Skeletal muscle satellite cell (primary cell): ENCODE results near the gene MYCL.
A peak's percentile ranks its signal among the peaks of the same experiment; 100 is the strongest.

Experiments used
- H3K27me3 ChIP-seq: 2 replicates; pipeline ENCODE4 v1.7.0; 2013; ENCODE audit warnings: low read length; ENCODE audit not compliant: control insufficient read depth, insufficient read depth
- H3K36me3 ChIP-seq: 2 replicates; pipeline ENCODE4 v1.7.0; 2013; ENCODE audit warnings: mild to moderate bottlenecking, control low read depth, low read length; ENCODE audit not compliant: insufficient read depth
- H3K4me1 ChIP-seq: 2 replicates; pipeline ENCODE4 v1.7.0; 2013; ENCODE audit warnings: low read length; ENCODE audit not compliant: control insufficient read depth, insufficient read depth
- H3K4me2 ChIP-seq: 2 replicates; pipeline ENCODE4 v1.7.0; 2013; ENCODE audit warnings: mild to moderate bottlenecking, low read length
- H3K4me3 ChIP-seq: 2 replicates; pipeline ENCODE4 v1.7.0; 2013; ENCODE audit warnings: low read length
- H3K9ac ChIP-seq: 2 replicates; pipeline ENCODE4 v1.7.0; 2013; ENCODE audit warnings: mild to moderate bottlenecking, low read depth, low read length, moderate library complexity
- H3K9me3 ChIP-seq: replicated peaks from 2 replicates; pipeline ENCODE4 v1.7.0; 2013; ENCODE audit warnings: mild to moderate bottlenecking, control low read depth, low read length

The MYCL gene

GRCh38 chr1:39896909-39897685 is 4.6 kb downstream of the MYCL start:
- no peak overlapping the region for H3K9ac ChIP-seq
- H3K4me2 ChIP-seq, result peak overlapping the region; percentile 26
- H3K4me3 ChIP-seq, result no peak overlapping the region
- H3K27me3 ChIP-seq, result peaks cover 36% of the 10 kb centered on the region
- H3K9me3 ChIP-seq, result no peaks in the 10 kb centered on the region
- H3K4me1 ChIP-seq, result peaks cover 47% of the 10 kb centered on the region
- H3K36me3 ChIP-seq, result no peaks in the 10 kb centered on the region

GRCh38 chr1:39895731-39896480 is 5.8 kb downstream of the MYCL start:
- Histone ChIP-seq H3K9ac (no peak overlapping the region), H3K27me3 (peaks cover 36% of the 10 kb centered on the region), H3K4me3 (no peak overlapping the region), H3K4me2 (no peak overlapping the region), H3K4me1 (peaks cover 41% of the 10 kb centered on the region), H3K36me3 (no peaks in the 10 kb centered on the region), H3K9me3 (no peaks in the 10 kb centered on the region)

DNA sequence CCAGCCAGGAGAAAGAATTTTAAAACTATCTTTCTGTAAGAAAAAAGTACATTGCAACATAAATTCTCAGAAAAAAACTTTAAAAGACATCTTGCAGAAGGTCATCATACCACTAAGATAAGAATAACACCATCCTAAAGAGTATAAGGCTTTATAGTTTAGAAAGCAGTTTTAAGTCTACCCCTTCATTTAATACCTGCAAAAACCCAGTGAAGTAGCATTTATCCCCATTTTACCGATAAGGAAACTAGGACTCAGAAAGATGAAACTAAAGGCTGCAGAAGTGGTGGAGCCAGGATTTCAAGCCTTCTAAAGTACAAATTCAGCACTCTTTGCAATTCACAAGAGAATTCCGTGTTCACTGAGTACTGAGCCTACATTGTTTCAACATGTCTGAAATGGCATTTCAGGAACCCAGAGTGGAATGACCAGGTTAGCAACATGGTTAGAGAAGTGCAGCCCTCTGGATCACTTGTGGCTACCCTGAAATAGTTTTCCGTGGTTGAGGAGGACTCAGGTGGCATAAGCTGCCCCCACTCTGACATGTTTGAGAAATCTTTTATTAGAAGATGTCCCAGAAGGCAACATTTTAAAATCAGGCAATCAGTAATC is 6.7 kb downstream of the MYCL start:
- Histone ChIP-seq H3K9ac (no peak overlapping the region), H3K36me3 (no peaks in the 10 kb centered on the region), H3K4me2 (no peak overlapping the region), H3K4me1 (peaks cover 35% of the 10 kb centered on the region), H3K9me3 (no peaks in the 10 kb centered on the region), H3K27me3 (peaks cover 32% of the 10 kb centered on the region), H3K4me3 (no peak overlapping the region)

DNA sequence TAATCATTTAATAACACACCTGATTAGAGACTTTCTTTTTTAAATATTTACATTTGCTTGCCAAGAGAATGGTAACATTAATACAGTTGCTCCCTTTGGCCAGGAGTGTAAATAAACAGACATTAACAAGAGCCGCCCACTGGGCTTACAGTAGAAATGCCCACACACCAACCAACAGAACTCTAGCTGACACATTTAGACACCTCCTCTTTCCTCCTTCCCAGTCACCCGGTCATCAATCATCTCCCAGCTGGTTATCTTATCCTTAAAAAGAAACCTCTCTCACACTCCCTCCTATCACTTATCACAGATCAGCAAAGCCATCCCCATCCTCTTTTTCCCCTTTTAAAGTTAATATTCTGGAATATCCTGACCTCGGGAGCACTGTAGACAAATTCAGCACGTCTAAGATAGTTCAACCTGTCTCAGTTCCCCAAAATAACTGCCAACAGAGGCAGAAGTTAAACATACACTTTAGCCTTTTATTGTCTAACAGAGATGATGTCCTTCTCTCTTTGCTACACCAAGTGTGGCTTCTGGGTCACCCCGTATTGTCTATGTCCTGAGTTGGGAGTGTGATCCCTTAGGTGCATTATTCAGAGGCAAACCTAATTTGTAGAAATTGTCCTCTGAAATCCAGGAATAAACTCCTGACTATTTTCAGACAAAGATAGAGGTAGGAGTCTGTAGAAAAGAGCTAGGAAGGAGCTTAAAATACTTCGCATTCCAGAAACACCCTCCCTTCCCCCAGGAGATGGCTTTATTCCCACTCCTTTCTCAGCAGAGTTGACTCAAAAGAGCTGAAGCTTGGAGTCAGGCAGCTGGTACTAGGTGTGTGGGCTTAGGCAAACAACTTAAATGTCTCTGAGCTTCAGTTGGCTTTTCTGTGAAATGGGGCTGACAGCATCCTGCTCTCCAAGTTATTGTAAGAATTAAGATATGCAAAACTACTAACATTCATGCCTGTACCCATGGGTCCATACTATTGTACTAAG is 8.8 kb downstream of the MYCL start:
- Histone ChIP-seq H3K4me1 (peaks cover 35% of the 10 kb centered on the region), H3K36me3 (no peaks in the 10 kb centered on the region), H3K9me3 (no peaks in the 10 kb centered on the region), H3K27me3 (peaks cover 13% of the 10 kb centered on the region), H3K9ac (peak overlapping the region; percentile 20), H3K4me2 (peak overlapping the region; percentile 70), H3K4me3 (peak overlapping the region; percentile 46)

- Histone ChIP-seq H3K4me2 (no peak overlapping the region), H3K9ac (no peak overlapping the region), H3K36me3 (no peaks in the 10 kb centered on the region), H3K4me1 (peaks cover 18% of the 10 kb centered on the region), H3K4me3 (no peak overlapping the region), H3K9me3 (no peaks in the 10 kb centered on the region), H3K27me3 (peaks cover 4% of the 10 kb centered on the region)
Measured at GRCh38 chr1:39890880-39891279, 10.8 kb downstream of the MYCL start.

GRCh38 chr1:39890273-39890672 is 11.4 kb downstream of the MYCL start:
- Histone ChIP-seq H3K27me3 (peaks cover 4% of the 10 kb centered on the region), H3K9me3 (no peaks in the 10 kb centered on the region), H3K4me1 (peaks cover 18% of the 10 kb centered on the region), H3K4me3 (no peak overlapping the region), H3K36me3 (no peaks in the 10 kb centered on the region), H3K4me2 (no peak overlapping the region), H3K9ac (no peak overlapping the region)

- H3K4me1 ChIP-seq, result peaks cover 7% of the 10 kb centered on the region
- H3K4me3 ChIP-seq, result no peak overlapping the region
- H3K9ac ChIP-seq, result no peak overlapping the region
Measured at GRCh38 chr1:39886757-39887231, 14.9 kb downstream of the MYCL start.

DNA sequence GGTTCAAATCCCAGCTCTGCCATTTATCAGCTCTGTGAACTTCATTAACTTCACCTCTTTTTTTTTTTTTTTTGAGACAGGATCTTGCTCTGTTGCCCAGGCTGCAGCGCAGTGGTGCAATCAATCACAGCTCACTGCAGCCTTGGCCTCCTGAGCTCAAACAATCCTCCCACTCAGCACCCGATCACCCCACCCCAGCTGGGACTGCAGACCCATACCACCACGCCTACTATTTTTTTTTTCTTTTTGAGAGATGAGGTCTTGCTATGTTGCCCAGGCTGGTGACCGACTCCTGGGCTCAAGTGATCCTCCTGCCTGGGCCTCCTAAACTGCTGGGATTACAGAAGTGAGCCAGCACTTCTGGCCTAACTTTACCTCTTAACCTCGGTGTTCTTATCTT is 16.2 kb downstream of the MYCL start:
- Histone ChIP-seq H3K9me3 (no peaks in the 10 kb centered on the region), H3K4me1 (peaks cover 13% of the 10 kb centered on the region), H3K36me3 (no peaks in the 10 kb centered on the region), H3K4me2 (no peak overlapping the region), H3K27me3 (peaks cover 2% of the 10 kb centered on the region), H3K9ac (no peak overlapping the region), H3K4me3 (no peak overlapping the region)

More at GRCh38 chr1:39886757-39887231, 14.9 kb downstream of the MYCL start:
- no peak overlapping the region for H3K4me2 ChIP-seq
- H3K27me3 ChIP-seq, result peaks cover 4% of the 10 kb centered on the region
- no peaks in the 10 kb centered on the region for H3K9me3 ChIP-seq
- no peaks in the 10 kb centered on the region for H3K36me3 ChIP-seq

DNA sequence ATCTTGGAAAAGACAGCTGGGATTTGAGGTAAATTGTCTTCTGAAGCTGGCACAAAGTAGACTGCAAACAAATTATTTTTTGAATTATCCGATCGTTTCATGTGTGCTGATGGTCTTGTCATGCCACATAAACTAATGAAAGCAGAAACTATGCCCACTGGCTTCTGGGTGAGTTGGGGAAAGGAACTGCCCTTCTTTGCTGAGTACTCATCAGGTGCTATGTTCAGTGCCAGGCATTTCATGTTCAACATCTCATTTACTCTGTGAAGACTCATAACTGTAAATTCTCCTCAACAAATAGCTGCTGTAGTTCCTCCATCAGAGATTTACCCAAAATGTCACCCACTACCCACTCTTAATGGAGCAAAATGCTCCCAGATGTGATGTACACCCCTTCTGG is 19.6 kb downstream of the MYCL start:
- H3K9me3 ChIP-seq, result no peaks in the 10 kb centered on the region
- H3K9ac ChIP-seq, result peak overlapping the region; percentile 84
- no peaks in the 10 kb centered on the region for H3K36me3 ChIP-seq
- H3K27me3 ChIP-seq, result no peaks in the 10 kb centered on the region
- H3K4me3 ChIP-seq, result peak overlapping the region; percentile 82
- peaks cover 13% of the 10 kb centered on the region for H3K4me1 ChIP-seq
- H3K4me2 ChIP-seq, result peak overlapping the region; percentile 92

DNA sequence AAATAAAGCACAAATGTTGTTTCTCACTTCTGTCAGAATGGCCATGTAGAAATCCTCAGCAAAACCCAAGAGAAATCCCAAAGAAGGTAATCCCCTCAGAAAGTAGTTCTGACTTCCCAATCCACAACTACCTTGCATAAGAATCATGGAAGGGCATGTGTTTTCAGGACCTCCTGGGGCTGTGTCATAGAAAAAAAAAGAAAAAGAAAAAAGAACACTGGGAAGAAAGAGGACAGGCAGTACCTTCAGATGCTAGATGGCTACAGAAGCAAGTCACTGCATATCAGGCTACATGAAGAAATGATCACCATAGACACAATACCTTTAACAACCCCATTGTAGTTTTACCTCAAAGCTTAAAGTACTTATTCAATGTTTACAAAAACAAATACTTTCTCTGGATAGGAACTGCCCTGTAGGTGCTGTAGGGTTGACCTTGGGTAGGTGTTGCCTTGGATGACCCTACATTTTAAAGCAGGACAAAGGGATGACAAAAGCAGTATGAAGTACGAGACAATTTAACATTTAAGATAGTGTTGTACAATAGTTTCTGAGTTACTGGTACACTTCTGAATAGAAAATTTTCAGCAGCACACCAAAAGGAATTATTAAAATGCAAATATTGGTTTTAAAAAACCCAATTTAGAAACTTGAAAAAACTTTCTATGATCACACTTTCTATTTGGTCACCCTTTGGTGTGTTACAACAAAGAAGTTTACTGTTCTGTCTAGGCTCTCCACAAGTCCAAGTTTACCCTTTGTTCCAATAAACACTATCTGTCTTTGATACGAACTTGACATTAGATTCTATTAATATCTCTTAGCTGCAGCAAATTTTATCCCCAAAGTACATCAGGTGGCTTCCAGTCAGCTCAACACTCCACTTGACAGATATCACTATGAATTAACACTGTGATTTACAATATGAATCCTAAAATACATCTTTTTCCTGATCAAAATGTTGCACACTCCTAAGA is 23.4 kb downstream of the MYCL start:
- H3K4me3 ChIP-seq, result no peak overlapping the region
- H3K9ac ChIP-seq, result no peak overlapping the region
- H3K9me3 ChIP-seq, result no peaks in the 10 kb centered on the region
- H3K4me2 ChIP-seq, result no peak overlapping the region
- H3K36me3 ChIP-seq, result no peaks in the 10 kb centered on the region
- peaks cover 13% of the 10 kb centered on the region for H3K4me1 ChIP-seq
- no peaks in the 10 kb centered on the region for H3K27me3 ChIP-seq
